ENCODE measurements around the gene AGAP1.

The AGAP1 gene

DNA sequence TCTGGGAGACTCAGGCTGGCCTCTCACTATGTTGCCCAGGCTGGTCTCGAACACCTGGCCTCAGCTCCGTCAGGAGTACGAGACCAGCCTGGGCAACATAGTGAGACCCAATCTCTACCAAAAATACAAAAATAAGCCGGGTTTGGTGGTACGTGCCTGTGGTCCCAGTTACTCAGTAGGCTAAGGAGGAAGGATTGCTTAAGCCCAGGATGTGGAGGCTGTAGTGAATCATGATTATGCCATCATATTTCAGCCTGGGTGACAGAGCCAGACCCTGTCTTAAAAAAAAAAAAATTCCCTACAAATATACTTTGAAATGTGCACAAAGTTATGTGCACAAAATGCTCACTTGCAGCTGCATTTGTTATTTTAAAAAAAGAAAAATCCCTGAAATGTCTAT lies 26.3 kb upstream of the AGAP1 start:
- Histone ChIP-seq H3K9me3 (ENCODE audit: control insufficient read depth, low read length) (no peaks in the 10 kb centered on the region), H3K4me3 (ENCODE audit: low read length) (no peak overlapping the region), H3K9ac (ENCODE audit: low read length) (no peak overlapping the region), H3K36me3 (ENCODE audit: control insufficient read depth, insufficient read depth, low read length) (no peaks in the 10 kb centered on the region), H3K4me1 (ENCODE audit: control insufficient read depth, insufficient read depth, low read length) (peaks cover 6% of the 10 kb centered on the region), H3K27me3 (ENCODE audit: control insufficient read depth, insufficient read depth, low read length) (no peaks in the 10 kb centered on the region)

DNA sequence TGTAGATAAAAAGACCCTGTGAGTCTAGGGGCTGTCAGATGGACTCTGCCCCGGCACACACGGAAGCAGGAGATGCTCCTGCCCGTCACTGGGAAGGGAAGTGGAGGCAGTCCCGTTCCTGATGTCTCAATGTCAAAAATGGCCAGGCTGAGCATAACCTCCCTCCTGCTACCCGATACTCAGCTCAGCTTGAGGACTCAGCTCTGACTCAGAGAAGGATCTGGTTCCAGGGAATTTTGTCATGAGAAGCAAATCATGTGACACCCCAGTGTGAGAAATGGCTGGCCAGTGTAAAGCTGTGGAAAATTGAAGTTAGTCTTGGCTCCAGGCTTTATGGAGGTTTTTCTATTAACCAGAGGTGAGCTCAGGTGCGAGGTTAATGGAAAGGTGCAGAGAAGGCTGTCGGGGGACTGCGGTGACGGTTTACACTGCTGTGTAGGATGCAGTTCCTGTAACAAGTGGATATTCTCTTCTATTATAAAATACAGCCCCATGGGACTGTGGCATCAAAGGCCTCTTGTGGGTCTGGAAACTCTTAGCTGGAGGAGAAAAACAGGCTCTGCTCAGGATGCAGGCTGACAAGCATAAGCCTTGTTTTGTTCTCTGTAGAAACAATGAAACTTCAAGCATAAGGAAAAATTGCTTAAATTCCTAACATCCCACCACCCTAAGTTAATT lies 24.7 kb upstream of the AGAP1 start:
- Histone ChIP-seq H3K36me3 (ENCODE audit: control insufficient read depth, insufficient read depth, low read length) (no peaks in the 10 kb centered on the region), H3K27me3 (ENCODE audit: control insufficient read depth, insufficient read depth, low read length) (no peaks in the 10 kb centered on the region), H3K4me3 (ENCODE audit: low read length) (no peak overlapping the region), H3K9ac (ENCODE audit: low read length) (no peak overlapping the region), H3K4me1 (ENCODE audit: control insufficient read depth, insufficient read depth, low read length) (peaks cover 6% of the 10 kb centered on the region), H3K9me3 (ENCODE audit: control insufficient read depth, low read length) (no peaks in the 10 kb centered on the region)

- Histone ChIP-seq H3K36me3 (ENCODE audit: control insufficient read depth, insufficient read depth, low read length) (no peaks in the 10 kb centered on the region), H3K9ac (ENCODE audit: low read length) (no peak overlapping the region), H3K4me1 (ENCODE audit: control insufficient read depth, insufficient read depth, low read length) (peaks cover 6% of the 10 kb centered on the region)
Observed at GRCh38 chr2:235471186-235471747, 22.6 kb upstream of the AGAP1 start.

DNA sequence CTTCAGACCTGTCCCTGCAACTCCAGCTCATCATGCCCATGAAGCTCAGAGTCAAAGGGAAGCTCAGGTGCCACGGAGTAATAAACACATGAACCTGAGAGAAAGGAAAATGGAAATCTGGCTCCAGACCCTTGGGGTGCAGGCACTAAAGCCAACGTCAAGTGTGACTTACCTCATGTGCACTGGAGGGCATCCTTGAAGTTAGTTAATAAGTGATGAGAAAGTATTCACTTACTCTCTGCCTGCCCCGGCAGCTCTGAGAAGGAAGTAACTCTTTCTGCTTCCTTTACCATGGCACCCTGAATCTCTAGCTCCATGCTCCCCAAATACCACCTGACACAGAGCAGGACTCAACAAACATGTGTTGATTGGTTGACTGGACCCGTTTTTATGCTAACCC lies 21.4 kb upstream of the AGAP1 start:
- Histone ChIP-seq H3K4me3 (ENCODE audit: low read length) (no peak overlapping the region), H3K9ac (ENCODE audit: low read length) (no peak overlapping the region), H3K36me3 (ENCODE audit: control insufficient read depth, insufficient read depth, low read length) (no peaks in the 10 kb centered on the region), H3K4me1 (ENCODE audit: control insufficient read depth, insufficient read depth, low read length) (peaks cover 6% of the 10 kb centered on the region), H3K9me3 (ENCODE audit: control insufficient read depth, low read length) (no peaks in the 10 kb centered on the region), H3K27me3 (ENCODE audit: control insufficient read depth, insufficient read depth, low read length) (no peaks in the 10 kb centered on the region)

More at GRCh38 chr2:235471186-235471747, 22.6 kb upstream of the AGAP1 start:
- Histone ChIP-seq H3K9me3 (ENCODE audit: control insufficient read depth, low read length) (no peaks in the 10 kb centered on the region), H3K4me3 (ENCODE audit: low read length) (no peak overlapping the region), H3K27me3 (ENCODE audit: control insufficient read depth, insufficient read depth, low read length) (no peaks in the 10 kb centered on the region)

GRCh38 chr2:235478609-235479008 lies 15.2 kb upstream of the AGAP1 start:
- no peaks in the 10 kb centered on the region for H3K36me3 ChIP-seq (ENCODE audit: control insufficient read depth, insufficient read depth, low read length)
- no peaks in the 10 kb centered on the region for H3K4me1 ChIP-seq (ENCODE audit: control insufficient read depth, insufficient read depth, low read length)
- H3K27me3 ChIP-seq (ENCODE audit: control insufficient read depth, insufficient read depth, low read length) = no peaks in the 10 kb centered on the region
- H3K4me3 ChIP-seq (ENCODE audit: low read length) = no peak overlapping the region
- no peaks in the 10 kb centered on the region for H3K9me3 ChIP-seq (ENCODE audit: control insufficient read depth, low read length)
- no peak overlapping the region for H3K9ac ChIP-seq (ENCODE audit: low read length)

- Histone ChIP-seq H3K36me3 (ENCODE audit: control insufficient read depth, insufficient read depth, low read length) (no peaks in the 10 kb centered on the region), H3K4me3 (ENCODE audit: low read length) (no peak overlapping the region), H3K27me3 (ENCODE audit: control insufficient read depth, insufficient read depth, low read length) (no peaks in the 10 kb centered on the region)
Observed at GRCh38 chr2:235479604-235480003, 14.2 kb upstream of the AGAP1 start.

DNA sequence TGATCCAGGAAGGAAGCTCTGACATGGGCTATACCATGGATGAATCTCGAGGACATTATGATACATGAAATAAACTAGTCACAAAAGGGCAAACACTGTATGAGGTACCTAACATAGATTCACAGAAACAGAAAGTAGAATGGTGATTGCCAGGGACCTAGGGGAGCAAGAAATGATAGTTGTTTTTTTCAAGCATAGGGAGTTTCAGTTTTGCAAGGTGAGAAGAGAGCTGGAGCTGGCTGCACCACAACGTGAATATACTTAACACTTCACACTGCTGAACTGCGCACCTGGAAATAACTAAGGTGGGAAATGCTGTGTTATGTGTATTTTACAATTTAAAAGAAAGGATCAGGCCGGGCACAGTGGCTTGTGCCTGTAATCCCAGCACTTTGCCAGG lies 13.2 kb upstream of the AGAP1 start:
- Histone ChIP-seq H3K4me3 (ENCODE audit: low read length) (no peak overlapping the region), H3K9me3 (ENCODE audit: control insufficient read depth, low read length) (no peaks in the 10 kb centered on the region), H3K27me3 (ENCODE audit: control insufficient read depth, insufficient read depth, low read length) (no peaks in the 10 kb centered on the region), H3K4me1 (ENCODE audit: control insufficient read depth, insufficient read depth, low read length) (no peaks in the 10 kb centered on the region), H3K36me3 (ENCODE audit: control insufficient read depth, insufficient read depth, low read length) (no peaks in the 10 kb centered on the region), H3K9ac (ENCODE audit: low read length) (no peak overlapping the region)

More at GRCh38 chr2:235479604-235480003, 14.2 kb upstream of the AGAP1 start:
- H3K9ac ChIP-seq (ENCODE audit: low read length) = no peak overlapping the region
- H3K4me1 ChIP-seq (ENCODE audit: control insufficient read depth, insufficient read depth, low read length) = no peaks in the 10 kb centered on the region
- H3K9me3 ChIP-seq (ENCODE audit: control insufficient read depth, low read length) = no peaks in the 10 kb centered on the region

- H3K9me3 ChIP-seq (ENCODE audit: control insufficient read depth, low read length) = no peaks in the 10 kb centered on the region
- H3K36me3 ChIP-seq (ENCODE audit: control insufficient read depth, insufficient read depth, low read length) = no peaks in the 10 kb centered on the region
- no peaks in the 10 kb centered on the region for H3K27me3 ChIP-seq (ENCODE audit: control insufficient read depth, insufficient read depth, low read length)
- no peaks in the 10 kb centered on the region for H3K4me1 ChIP-seq (ENCODE audit: control insufficient read depth, insufficient read depth, low read length)
- H3K4me3 ChIP-seq (ENCODE audit: low read length) = no peak overlapping the region
- H3K9ac ChIP-seq (ENCODE audit: low read length) = no peak overlapping the region
Observed at GRCh38 chr2:235483313-235483712, 10.5 kb upstream of the AGAP1 start.

- H3K36me3 ChIP-seq (ENCODE audit: control insufficient read depth, insufficient read depth, low read length) = no peaks in the 10 kb centered on the region
- H3K27me3 ChIP-seq (ENCODE audit: control insufficient read depth, insufficient read depth, low read length) = no peaks in the 10 kb centered on the region
- no peak overlapping the region for H3K4me3 ChIP-seq (ENCODE audit: low read length)
- H3K9me3 ChIP-seq (ENCODE audit: control insufficient read depth, low read length) = no peaks in the 10 kb centered on the region
- no peaks in the 10 kb centered on the region for H3K4me1 ChIP-seq (ENCODE audit: control insufficient read depth, insufficient read depth, low read length)
- no peak overlapping the region for H3K9ac ChIP-seq (ENCODE audit: low read length)
Observed at GRCh38 chr2:235485362-235485761, 8.5 kb upstream of the AGAP1 start.

DNA sequence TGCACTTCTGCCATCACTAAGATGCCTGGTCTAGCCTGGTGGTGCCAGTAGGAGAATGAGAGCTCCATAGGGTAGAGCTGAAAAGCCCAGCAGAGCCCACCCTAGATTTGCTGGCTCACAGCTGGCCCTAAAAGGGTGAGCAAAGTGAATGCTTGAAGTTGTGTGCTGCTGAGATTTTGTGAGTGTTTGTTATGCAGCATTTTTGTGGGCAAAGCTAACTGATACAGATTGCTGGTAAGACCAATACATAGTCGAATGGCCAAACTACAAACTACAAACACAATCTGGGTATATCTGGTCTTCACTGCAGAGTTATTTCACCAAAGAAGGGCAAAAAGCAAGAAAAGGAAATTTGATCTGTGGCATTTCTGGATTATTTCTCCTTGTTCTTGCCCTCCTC lies 7.1 kb upstream of the AGAP1 start:
- H3K36me3 ChIP-seq (ENCODE audit: control insufficient read depth, insufficient read depth, low read length) = no peaks in the 10 kb centered on the region
- no peaks in the 10 kb centered on the region for H3K27me3 ChIP-seq (ENCODE audit: control insufficient read depth, insufficient read depth, low read length)
- H3K4me3 ChIP-seq (ENCODE audit: low read length) = no peak overlapping the region
- no peak overlapping the region for H3K9ac ChIP-seq (ENCODE audit: low read length)
- no peaks in the 10 kb centered on the region for H3K9me3 ChIP-seq (ENCODE audit: control insufficient read depth, low read length)
- H3K4me1 ChIP-seq (ENCODE audit: control insufficient read depth, insufficient read depth, low read length) = no peaks in the 10 kb centered on the region

DNA sequence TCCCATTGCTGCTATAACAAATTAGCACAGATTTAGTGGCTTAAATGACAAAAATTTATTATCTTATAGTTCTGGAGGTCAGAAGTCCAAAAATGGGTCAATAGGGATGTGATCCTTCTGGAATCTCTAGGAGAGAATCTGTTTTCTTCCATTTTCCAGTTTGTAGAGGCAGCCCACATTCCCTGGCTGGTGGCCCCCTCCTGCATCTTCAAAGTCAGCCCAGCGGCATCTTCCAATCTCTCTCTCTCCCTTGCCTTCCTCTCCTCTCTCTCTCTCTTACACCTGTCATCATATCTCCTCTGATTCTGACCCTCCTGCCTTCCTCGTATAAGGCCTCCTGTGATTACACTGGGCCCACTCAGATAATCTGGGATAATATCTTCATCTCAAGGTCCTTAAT lies 3.9 kb upstream of the AGAP1 start:
- H3K4me1 ChIP-seq (ENCODE audit: control insufficient read depth, insufficient read depth, low read length) = peaks cover 6% of the 10 kb centered on the region
- no peaks in the 10 kb centered on the region for H3K9me3 ChIP-seq (ENCODE audit: control insufficient read depth, low read length)
- H3K9ac ChIP-seq (ENCODE audit: low read length) = no peak overlapping the region
- no peak overlapping the region for H3K4me3 ChIP-seq (ENCODE audit: low read length)
- H3K27me3 ChIP-seq (ENCODE audit: control insufficient read depth, insufficient read depth, low read length) = no peaks in the 10 kb centered on the region
- H3K36me3 ChIP-seq (ENCODE audit: control insufficient read depth, insufficient read depth, low read length) = no peaks in the 10 kb centered on the region

DNA sequence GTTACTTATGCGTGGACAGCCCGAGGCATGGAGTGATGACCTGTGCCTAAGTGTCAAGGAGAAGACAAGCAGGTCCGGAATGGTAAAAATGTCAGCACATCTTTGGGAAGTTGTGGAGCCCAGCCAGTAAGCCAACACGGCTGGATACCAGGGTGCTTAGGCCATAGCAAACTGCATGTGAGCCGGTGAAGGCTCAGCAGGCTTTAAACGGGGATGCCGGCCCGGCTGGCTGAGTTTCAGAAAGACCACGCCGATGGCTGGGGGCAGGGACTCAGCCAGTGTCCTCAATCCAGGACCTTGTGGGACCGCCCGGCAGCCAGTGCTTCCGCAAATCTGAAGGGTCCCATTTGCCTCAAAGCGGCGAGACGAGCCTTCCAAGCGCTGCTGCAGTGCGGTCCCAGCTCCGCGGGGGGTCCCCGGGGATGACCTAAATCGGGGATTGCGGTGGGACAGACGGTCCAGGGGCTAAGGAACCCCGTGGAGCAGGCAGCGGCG lies 946 bp upstream of the AGAP1 start:
- Histone ChIP-seq H3K4me3 (ENCODE audit: low read length) (peak overlapping the region; percentile 60), H3K36me3 (ENCODE audit: control insufficient read depth, insufficient read depth, low read length) (no peaks in the 10 kb centered on the region), H3K4me1 (ENCODE audit: control insufficient read depth, insufficient read depth, low read length) (peaks cover 18% of the 10 kb centered on the region), H3K9ac (ENCODE audit: low read length) (peak overlapping the region; percentile 82), H3K27me3 (ENCODE audit: control insufficient read depth, insufficient read depth, low read length) (no peaks in the 10 kb centered on the region), H3K9me3 (ENCODE audit: control insufficient read depth, low read length) (no peaks in the 10 kb centered on the region)

All from mucosa of stomach (tissue), 1 donor.